ENCODE results near the gene ELL2. TPM values are rescaled to one million over a fixed set of nuclear protein-coding genes. Genes with fewer than 3 reads are reported as not detected.

Gene ELL2
- total RNA-seq, 4 donors from 2014 or later: 5.8 to 46.8 (median 19.7) TPM

DNA sequence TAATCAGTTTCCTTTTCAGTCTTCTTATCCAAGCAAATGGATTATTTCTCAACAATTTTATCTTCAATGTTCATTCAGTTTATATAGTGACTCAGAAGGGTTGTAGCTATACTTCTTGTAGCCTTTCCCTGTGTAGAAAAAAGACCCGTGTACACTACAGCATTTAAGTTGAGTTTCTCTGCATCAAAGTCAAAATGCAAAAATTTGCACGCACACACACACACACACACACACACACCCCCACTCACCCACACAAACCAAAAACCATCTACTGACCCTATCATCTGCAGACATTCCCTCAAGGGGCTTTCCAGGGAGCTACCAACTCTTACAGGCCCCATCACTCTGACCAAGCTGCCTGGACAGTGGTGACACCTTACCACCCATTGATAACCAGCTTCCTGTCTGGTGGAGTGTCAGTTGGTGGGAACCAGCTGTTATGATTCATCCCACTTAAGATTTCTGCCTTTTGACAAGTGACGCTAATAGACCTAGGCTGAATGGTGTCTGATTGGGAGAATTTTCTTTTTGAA is 12.2 kb upstream of the ELL2 start:
- Histone ChIP-seq H3K9me3 (no peaks in the 10 kb centered on the region), H3K27me3 (no peaks in the 10 kb centered on the region), H3K36me3 (no peaks in the 10 kb centered on the region), H3K4me1 (no peaks in the 10 kb centered on the region), H3K4me3 (no peak overlapping the region), H3K27ac (no peak overlapping the region)
- TF ChIP-seq, protein P1, sequence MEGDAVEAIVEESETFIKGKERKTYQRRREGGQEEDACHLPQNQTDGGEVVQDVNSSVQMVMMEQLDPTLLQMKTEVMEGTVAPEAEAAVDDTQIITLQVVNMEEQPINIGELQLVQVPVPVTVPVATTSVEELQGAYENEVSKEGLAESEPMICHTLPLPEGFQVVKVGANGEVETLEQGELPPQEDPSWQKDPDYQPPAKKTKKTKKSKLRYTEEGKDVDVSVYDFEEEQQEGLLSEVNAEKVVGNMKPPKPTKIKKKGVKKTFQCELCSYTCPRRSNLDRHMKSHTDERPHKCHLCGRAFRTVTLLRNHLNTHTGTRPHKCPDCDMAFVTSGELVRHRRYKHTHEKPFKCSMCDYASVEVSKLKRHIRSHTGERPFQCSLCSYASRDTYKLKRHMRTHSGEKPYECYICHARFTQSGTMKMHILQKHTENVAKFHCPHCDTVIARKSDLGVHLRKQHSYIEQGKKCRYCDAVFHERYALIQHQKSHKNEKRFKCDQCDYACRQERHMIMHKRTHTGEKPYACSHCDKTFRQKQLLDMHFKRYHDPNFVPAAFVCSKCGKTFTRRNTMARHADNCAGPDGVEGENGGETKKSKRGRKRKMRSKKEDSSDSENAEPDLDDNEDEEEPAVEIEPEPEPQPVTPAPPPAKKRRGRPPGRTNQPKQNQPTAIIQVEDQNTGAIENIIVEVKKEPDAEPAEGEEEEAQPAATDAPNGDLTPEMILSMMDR (IDR thresholded peaks at IDR 0.05): no peak
- TF ChIP-seq POLR2A (IDR thresholded peaks at IDR 0.05): no peak
- no peak for TF ChIP-seq POLR2AphosphoS5 (IDR thresholded peaks at IDR 0.05)
- no peak for TF ChIP-seq EP300 (IDR thresholded peaks at IDR 0.05; ENCODE audit: low read depth)
- DNase-seq: no peak
- in situ Hi-C loops (cut with MboI; ENCODE audit: low pct_ligation_motif_present in 1 of 4, low pct_unique_long_range_greater_than_20kb in 1 of 4, low sequenced_read_pairs in 3 of 4): loop anchor here in 2 of 4 donors (25.0 kb wide), 2 partner anchors 112 to 363 kb away; no protein-coding TSS in a partner anchor
- intact Hi-C loops (cut with DNase I; ENCODE audit: low total_unique reads): no loop called here
- 71 to 72% methylated on average over 3 of the region's 3 CpGs for WGBS, 2 donors (ENCODE audit: low coverage in 1 of 2)

DNA sequence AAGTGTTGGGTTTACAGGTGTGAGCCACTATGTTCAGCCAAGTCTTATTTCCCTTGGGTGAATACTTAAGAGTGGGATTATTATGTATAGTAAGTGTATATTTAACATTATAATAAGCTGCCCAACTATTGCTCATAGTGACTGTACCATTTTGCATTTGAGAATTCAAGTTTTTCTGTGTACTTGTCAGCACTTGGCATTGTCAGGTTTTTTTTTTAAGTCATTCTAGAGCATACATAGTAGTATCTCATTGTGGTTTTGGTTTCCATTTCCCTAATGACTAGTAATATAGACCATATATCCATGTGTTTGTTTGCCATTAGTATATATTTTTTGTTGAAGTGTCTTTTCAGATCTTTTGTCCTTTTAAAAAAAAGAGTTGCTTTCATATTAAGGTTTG is 10.5 kb upstream of the ELL2 start:
- TF ChIP-seq, protein P1 (IDR thresholded peaks at IDR 0.05): no peak
- TF ChIP-seq POLR2A (IDR thresholded peaks at IDR 0.05) (no peak), POLR2AphosphoS5 (IDR thresholded peaks at IDR 0.05) (no peak), EP300 (IDR thresholded peaks at IDR 0.05; ENCODE audit: low read depth) (no peak)
- no peaks in the 10 kb centered on the region for H3K9me3 ChIP-seq
- H3K4me1 ChIP-seq: no peaks in the 10 kb centered on the region
- H3K36me3 ChIP-seq: no peaks in the 10 kb centered on the region
- no peak overlapping the region for H3K27ac ChIP-seq
- in situ Hi-C loops (cut with MboI; ENCODE audit: low pct_ligation_motif_present in 1 of 4, low pct_unique_long_range_greater_than_20kb in 1 of 4, low sequenced_read_pairs in 3 of 4) (loop anchor here in 2 of 4 donors (25.0 kb wide), 2 partner anchors 110 to 365 kb away; no protein-coding TSS in a partner anchor), intact Hi-C loops (cut with DNase I; ENCODE audit: low total_unique reads) (no loop called here)
- H3K27me3 ChIP-seq: no peaks in the 10 kb centered on the region
- DNase-seq: no peak
- H3K4me3 ChIP-seq: no peak overlapping the region

DNA sequence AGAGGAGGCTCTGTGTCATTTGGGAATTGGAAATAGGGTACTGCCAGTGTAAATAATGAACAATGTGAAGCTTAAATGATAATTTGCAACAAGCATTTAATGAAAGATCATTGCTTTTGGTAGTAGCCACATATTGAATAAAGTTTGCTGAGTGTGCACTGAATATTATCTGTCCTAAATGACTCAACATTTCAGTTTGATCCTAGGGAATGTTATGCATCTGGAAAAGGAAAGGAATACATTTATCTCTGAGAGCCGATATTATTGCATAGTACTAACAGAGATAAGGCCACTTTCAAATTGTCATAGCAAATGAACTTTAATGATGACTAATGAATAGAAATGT is 8.7 kb upstream of the ELL2 start:
- intact Hi-C loops (cut with DNase I; ENCODE audit: low total_unique reads) (no loop called here), in situ Hi-C loops (cut with MboI; ENCODE audit: low pct_ligation_motif_present in 1 of 4, low pct_unique_long_range_greater_than_20kb in 1 of 4, low sequenced_read_pairs in 3 of 4) (loop anchor here in 2 of 4 donors (25.0 kb wide), 2 partner anchors 108 to 367 kb away; no protein-coding TSS in a partner anchor)
- H3K9me3 ChIP-seq: no peaks in the 10 kb centered on the region
- WGBS, 2 donors (ENCODE audit: low coverage in 1 of 2): 100% methylated on average over 1 of the region's 1 CpG
- TF ChIP-seq EP300 (IDR thresholded peaks at IDR 0.05; ENCODE audit: low read depth): no peak
- TF ChIP-seq, protein P1 (IDR thresholded peaks at IDR 0.05): no peak
- no peak overlapping the region for H3K4me3 ChIP-seq
- H3K36me3 ChIP-seq: no peaks in the 10 kb centered on the region
- peaks cover 0 to 8% (median 0%) of the 10 kb centered on the region in 4 donors for H3K4me1 ChIP-seq
- DNase-seq: no peak
- H3K27me3 ChIP-seq: no peaks in the 10 kb centered on the region
- no peak overlapping the region for H3K27ac ChIP-seq

DNA sequence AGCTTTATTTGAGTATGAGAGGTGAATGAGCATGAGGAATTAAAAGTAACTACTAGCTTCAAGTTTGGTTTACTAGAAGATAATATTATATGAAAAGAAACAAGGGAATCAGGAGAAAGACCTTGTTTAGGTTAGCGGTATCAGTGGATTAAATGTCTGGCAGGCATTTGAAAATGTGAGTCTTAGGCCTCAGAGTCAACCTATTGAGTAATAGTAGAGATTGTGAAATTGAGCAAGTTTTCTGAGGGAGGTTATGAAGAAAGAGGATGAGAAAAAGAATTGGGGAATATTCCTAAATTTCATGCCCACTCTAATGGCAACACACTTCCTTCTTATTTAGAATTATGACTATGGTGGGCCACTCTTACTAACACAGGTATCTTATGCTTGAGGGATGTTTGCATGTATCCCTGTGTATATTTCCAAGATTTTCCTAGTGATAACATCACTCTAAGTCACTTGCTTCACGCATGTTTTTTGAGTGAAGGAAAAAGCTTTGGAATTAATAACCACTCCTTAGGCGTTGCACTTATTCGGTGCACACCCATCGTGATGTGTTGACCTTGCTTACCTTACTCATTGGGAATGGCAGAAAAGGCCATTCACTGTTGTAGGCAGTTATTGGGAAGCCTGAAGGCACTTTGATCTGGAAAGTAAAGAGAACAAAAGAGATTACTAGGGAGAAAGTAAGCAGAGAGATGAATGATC is 8.2 kb upstream of the ELL2 start:
- Histone ChIP-seq H3K36me3 (no peaks in the 10 kb centered on the region), H3K27ac (no peak overlapping the region), H3K27me3 (no peaks in the 10 kb centered on the region), H3K4me1 (peaks cover 0 to 8% (median 0%) of the 10 kb centered on the region in 4 donors), H3K9me3 (no peaks in the 10 kb centered on the region), H3K4me3 (no peak overlapping the region)
- 98% methylated on average over 5 of the region's 5 CpGs for WGBS, 2 donors (ENCODE audit: low coverage in 1 of 2)
- no peak for DNase-seq
- intact Hi-C loops (cut with DNase I; ENCODE audit: low total_unique reads) (no loop called here), in situ Hi-C loops (cut with MboI; ENCODE audit: low pct_ligation_motif_present in 1 of 4, low pct_unique_long_range_greater_than_20kb in 1 of 4, low sequenced_read_pairs in 3 of 4) (loop anchor here in 2 of 4 donors (25.0 kb wide), 2 partner anchors 108 to 367 kb away; no protein-coding TSS in a partner anchor)
- TF ChIP-seq POLR2AphosphoS5 (IDR thresholded peaks at IDR 0.05) (no peak), POLR2A (IDR thresholded peaks at IDR 0.05) (no peak), EP300 (IDR thresholded peaks at IDR 0.05; ENCODE audit: low read depth) (no peak)
- TF ChIP-seq, protein P1 (IDR thresholded peaks at IDR 0.05): no peak
